GM06990 (cell line): ENCODE measurements around the gene GYPE.
"Not testable (repeated sequence)": the region's sequence is repeated elsewhere in the genome, so short reads cannot be mapped to it uniquely, and the experiment has no call there.

ENCODE experiments used
- DNase-seq: peaks from one replicate; pipeline ENCODE4 v3.0.0-alpha.2; 2011; ENCODE audit not compliant: insufficient read length; ENCODE audit errors: extremely low read depth
- H3K27me3 ChIP-seq: replicated peaks from 2 replicates; pipeline ENCODE4 v1.6.0; 2011; ENCODE audit warnings: low read length; ENCODE audit not compliant: control insufficient read depth, insufficient read depth
- H3K36me3 ChIP-seq: 2 replicates; pipeline ENCODE4 v1.5.1; 2011; ENCODE audit warnings: low read length; ENCODE audit not compliant: control insufficient read depth, insufficient read depth
- H3K4me3 ChIP-seq: replicated peaks from 2 replicates; pipeline ENCODE4 v1.5.1; 2011; ENCODE audit warnings: low read depth, mild to moderate bottlenecking, control low read depth, low read length
- CTCF ChIP-seq: IDR thresholded peaks from 2 replicates; pipeline ENCODE4 v1.5.1; 2011; ENCODE audit warnings: low read length, control low read depth, mild to moderate bottlenecking, inconsistent platforms; ENCODE audit not compliant: insufficient read depth, poor library complexity, severe bottlenecking

Gene GYPE

GRCh38 chr4:143862716-143863115 is 42.6 kb downstream of the GYPE start:
- H3K36me3 ChIP-seq, H3K27me3 ChIP-seq, H3K4me3 ChIP-seq, DNase-seq: not testable (repeated sequence)

- H3K4me3 ChIP-seq, result no peak overlapping the region
- H3K36me3 ChIP-seq, result no peaks in the 10 kb centered on the region
- no peak for DNase-seq
- H3K27me3 ChIP-seq, result no peaks in the 10 kb centered on the region
- no peak for TF ChIP-seq CTCF
Measured at GRCh38 chr4:143858456-143858855, 46.9 kb downstream of the GYPE start.

- H3K4me3 ChIP-seq, H3K36me3 ChIP-seq, DNase-seq, H3K27me3 ChIP-seq: not testable (repeated sequence)
Measured at GRCh38 chr4:143857391-143858336, 47.7 kb downstream of the GYPE start.

GRCh38 chr4:143856017-143856557 is 49.3 kb downstream of the GYPE start:
- not testable (repeated sequence) for H3K27me3 ChIP-seq, DNase-seq, H3K36me3 ChIP-seq, H3K4me3 ChIP-seq

- H3K27me3 ChIP-seq, DNase-seq, H3K36me3 ChIP-seq, H3K4me3 ChIP-seq: not testable (repeated sequence)
Measured at GRCh38 chr4:143854645-143855044, 50.7 kb downstream of the GYPE start.

- not testable (repeated sequence) for H3K27me3 ChIP-seq, H3K4me3 ChIP-seq, H3K36me3 ChIP-seq, DNase-seq
Measured at GRCh38 chr4:143849296-143849695, 56.1 kb downstream of the GYPE start.

- not testable (repeated sequence) for H3K27me3 ChIP-seq, DNase-seq, H3K36me3 ChIP-seq, H3K4me3 ChIP-seq
Measured at GRCh38 chr4:143843506-143843832, 61.9 kb downstream of the GYPE start.

GRCh38 chr4:143842624-143843505 is 62.5 kb downstream of the GYPE start:
- not testable (repeated sequence) for H3K4me3 ChIP-seq, DNase-seq, H3K36me3 ChIP-seq, H3K27me3 ChIP-seq

GRCh38 chr4:143839413-143839812 is 65.9 kb downstream of the GYPE start:
- not testable (repeated sequence) for H3K27me3 ChIP-seq, DNase-seq, H3K36me3 ChIP-seq, H3K4me3 ChIP-seq

GRCh38 chr4:143834196-143834595 is 71.2 kb downstream of the GYPE start:
- not testable (repeated sequence) for DNase-seq, H3K36me3 ChIP-seq, H3K4me3 ChIP-seq, H3K27me3 ChIP-seq

- H3K27me3 ChIP-seq, H3K4me3 ChIP-seq, DNase-seq, H3K36me3 ChIP-seq: not testable (repeated sequence)
Measured at GRCh38 chr4:143833676-143834075, 71.7 kb downstream of the GYPE start.

- not testable (repeated sequence) for H3K36me3 ChIP-seq, DNase-seq, H3K4me3 ChIP-seq, H3K27me3 ChIP-seq
Measured at GRCh38 chr4:143830576-143830975, 74.8 kb downstream of the GYPE start.

- DNase-seq, H3K27me3 ChIP-seq, H3K36me3 ChIP-seq, H3K4me3 ChIP-seq: not testable (repeated sequence)
Measured at GRCh38 chr4:143829239-143829620, 76.1 kb downstream of the GYPE start.
